Thyroid gland (tissue), 4 donors: Measurements from ENCODE around the gene PRKCI. TPM values are rescaled to one million over a fixed set of nuclear protein-coding genes. Genes with fewer than 3 reads are reported as not detected.

ENCODE experiments used
- DNase-seq, 2 donors: peaks; one replicate each; pipeline ENCODE4 v3.0.0-alpha.2; 2019
- H3K27ac ChIP-seq, 3 donors: fragments of 200-600 bp; sonication (generic); 1 replicate in 2 of 3; 2 replicates in 1 of 3; pipeline ENCODE4 v1.5.1; 2016 to 2019; ENCODE audit warnings: mild to moderate bottlenecking in 1 of 3, moderate library complexity in 1 of 3
- H3K27me3 ChIP-seq: fragments of 200-600 bp; sonication (generic); one replicate; pipeline ENCODE4 v1.5.1; 2019
- H3K36me3 ChIP-seq, 2 donors: fragments of 200-600 bp; sonication (generic); one replicate each; pipeline ENCODE4 v1.5.1; 2016 to 2019
- H3K4me1 ChIP-seq, 2 donors: fragments of 200-600 bp; sonication (generic); one replicate each; pipeline ENCODE4 v1.5.1; 2017 to 2019
- H3K4me3 ChIP-seq, 3 donors: fragments of 200-600 bp; sonication (generic); replicated peaks in 1 of 3; 1 replicate in 2 of 3; 2 replicates in 1 of 3; pipeline ENCODE4 v1.5.1; 2016; ENCODE audit warnings: mild to moderate bottlenecking in 1 of 3
- H3K9me3 ChIP-seq: fragments of 200-600 bp; sonication (generic); one replicate; pipeline ENCODE4 v1.5.1; 2017
- CTCF ChIP-seq, 6 experiments: fragments of 200-600 bp in 3 of 6; fragments of 450-650 bp in 3 of 6; sonication (generic) in 3 of 6; IDR thresholded peaks; one replicate each; pipeline ENCODE4 v1.5.1; 2016 to 2019; ENCODE audit warnings: antibody characterized with exemption in 6 of 6, mild to moderate bottlenecking in 2 of 6, inconsistent platforms in 1 of 6, moderate library complexity in 1 of 6
- POLR2A ChIP-seq, 2 donors: fragments of 450-650 bp; IDR thresholded peaks; one replicate each; pipeline ENCODE4 v1.6.1; 2017; ENCODE audit warnings: antibody characterized with exemption in 2 of 2, mild to moderate bottlenecking in 2 of 2, moderate library complexity in 1 of 2
- WGBS, 2 donors: methylation state at CpG; one replicate each; pipeline ENCODE4 v1.1.5; 2017; 5-methylcytosine and 5-hydroxymethylcytosine counted together
- intact Hi-C: fragments of 100-400 bp; cut with DNase I; formaldehyde crosslinking; loops from one replicate; pipeline ENCODE4 v1.15.1; 2023
- total RNA-seq, 4 donors: library from RNA; depleted of rRNA; stranded (reverse); fragments of >200 nt; gene quantifications; one replicate each; pipeline ENCODE4 v1.2.3, GENCODE V29; 2016

The PRKCI gene
- total RNA-seq, 4 donors from 2014 or later: 74.9 to 85.0 (median 76.6) TPM

- no peak overlapping the region for H3K4me3 ChIP-seq
- intact Hi-C loops: no loop called here
- peaks cover 0 to 9% of the 10 kb centered on the region in 2 donors for H3K36me3 ChIP-seq
- peak overlapping the region; percentile 58 to 89 (median 75) for H3K27ac ChIP-seq
- H3K9me3 ChIP-seq: no peaks in the 10 kb centered on the region
- WGBS, 2 donors: 46 to 51% methylated on average over 1 of the region's 1 CpG
- no peaks in the 10 kb centered on the region for H3K27me3 ChIP-seq
- DNase-seq: no peak
- TF ChIP-seq POLR2A (IDR thresholded peaks at IDR 0.05) (no peak), CTCF (IDR thresholded peaks at IDR 0.05) (no peak)
- peaks cover 15 to 17% of the 10 kb centered on the region in 2 donors for H3K4me1 ChIP-seq
Observed at GRCh38 chr3:170240142-170240541, 17.9 kb downstream of the PRKCI start.

- Histone ChIP-seq H3K4me3 (no peak overlapping the region), H3K9me3 (no peaks in the 10 kb centered on the region), H3K27me3 (no peaks in the 10 kb centered on the region), H3K27ac (peak overlapping the region; percentile 58 to 89 (median 75)), H3K36me3 (peaks cover 0 to 9% of the 10 kb centered on the region in 2 donors), H3K4me1 (peaks cover 15 to 17% of the 10 kb centered on the region in 2 donors)
- intact Hi-C loops: no loop called here
- TF ChIP-seq POLR2A (IDR thresholded peaks at IDR 0.05): no peak
- TF ChIP-seq CTCF (IDR thresholded peaks at IDR 0.05): no peak
- DNase-seq: no peak
Observed at GRCh38 chr3:170240671-170241070, 18.4 kb downstream of the PRKCI start.

- intact Hi-C loops: no loop called here
- H3K9me3 ChIP-seq: no peaks in the 10 kb centered on the region
- no peak for DNase-seq
- no peaks in the 10 kb centered on the region for H3K27me3 ChIP-seq
- no peak for TF ChIP-seq CTCF (IDR thresholded peaks at IDR 0.05)
- TF ChIP-seq POLR2A (IDR thresholded peaks at IDR 0.05): no peak
- no peaks in the 10 kb centered on the region for H3K36me3 ChIP-seq
- H3K4me1 ChIP-seq: peaks cover 26 to 34% of the 10 kb centered on the region in 2 donors
- H3K27ac ChIP-seq: peak overlapping the region in 1 of 3 donors; percentile 32
- H3K4me3 ChIP-seq: no peak overlapping the region
- 62 to 74% methylated on average over 2 of the region's 2 CpGs for WGBS, 2 donors
Observed at GRCh38 chr3:170244576-170244975, 22.4 kb downstream of the PRKCI start.

- intact Hi-C loops: no loop called here
- 74 to 83% methylated on average over 1 of the region's 1 CpG for WGBS, 2 donors
Observed at GRCh38 chr3:170247875-170248274, 25.7 kb downstream of the PRKCI start.

GRCh38 chr3:170256597-170256996 lies 34.4 kb downstream of the PRKCI start:
- TF ChIP-seq CTCF (IDR thresholded peaks at IDR 0.05): no peak
- no peak for TF ChIP-seq POLR2A (IDR thresholded peaks at IDR 0.05)
- no peak overlapping the region for H3K4me3 ChIP-seq
- H3K27ac ChIP-seq: no peak overlapping the region
- H3K27me3 ChIP-seq: no peaks in the 10 kb centered on the region
- 94 to 98% methylated on average over 3 of the region's 3 CpGs for WGBS, 2 donors
- H3K4me1 ChIP-seq: peaks cover 5% of the 10 kb centered on the region in 2 donors
- H3K9me3 ChIP-seq: no peaks in the 10 kb centered on the region
- peaks cover 3 to 7% of the 10 kb centered on the region in 2 donors for H3K36me3 ChIP-seq
- no peak for DNase-seq
- intact Hi-C loops: no loop called here

More at GRCh38 chr3:170247875-170248274, 25.7 kb downstream of the PRKCI start:
- Histone ChIP-seq H3K36me3 (no peaks in the 10 kb centered on the region), H3K4me3 (no peak overlapping the region), H3K9me3 (no peaks in the 10 kb centered on the region), H3K27me3 (no peaks in the 10 kb centered on the region), H3K4me1 (peaks cover 12 to 19% of the 10 kb centered on the region in 2 donors), H3K27ac (peak overlapping the region; percentile 43 to 72 (median 63))
- DNase-seq: no peak
- TF ChIP-seq POLR2A (IDR thresholded peaks at IDR 0.05): no peak
- TF ChIP-seq CTCF (IDR thresholded peaks at IDR 0.05): no peak
